ENCODE data around the gene MEGF8. TPM values are rescaled to one million over a fixed set of nuclear protein-coding genes. Genes with fewer than 3 reads are reported as not detected.

The MEGF8 gene
- total RNA-seq, 1 experiment from 2014 or later: 8.8 TPM

GRCh38 chr19:42361545-42361910 is 36.1 kb downstream of the MEGF8 start:
- in situ Hi-C loops (cut with HindIII; ENCODE audit: low pct_unique_long_range_greater_than_20kb, low sequenced_read_pairs): no loop called here

GRCh38 chr19:42362342-42362741 is 36.9 kb downstream of the MEGF8 start:
- no peak for DNase-seq (ENCODE audit: low read depth, low spot score)
- in situ Hi-C loops (cut with HindIII; ENCODE audit: low pct_unique_long_range_greater_than_20kb, low sequenced_read_pairs): no loop called here

More at GRCh38 chr19:42361545-42361910, 36.1 kb downstream of the MEGF8 start:
- DNase-seq (ENCODE audit: low read depth, low spot score): no peak

- in situ Hi-C loops (cut with HindIII; ENCODE audit: low pct_unique_long_range_greater_than_20kb, low sequenced_read_pairs): no loop called here
- no peak for DNase-seq (ENCODE audit: low read depth, low spot score)
These were observed 37.5 kb downstream of the MEGF8 start for GRCh38 chr19:42362891-42363440.

GRCh38 chr19:42363614-42364346 is 38.3 kb downstream of the MEGF8 start:
- DNase-seq (ENCODE audit: low read depth, low spot score): no peak

GRCh38 chr19:42366673-42367072 is 41.2 kb downstream of the MEGF8 start:
- DNase-seq (ENCODE audit: low read depth, low spot score): no peak
- in situ Hi-C loops (cut with HindIII; ENCODE audit: low pct_unique_long_range_greater_than_20kb, low sequenced_read_pairs): no loop called here

More at GRCh38 chr19:42363614-42364346, 38.3 kb downstream of the MEGF8 start:
- in situ Hi-C loops (cut with HindIII; ENCODE audit: low pct_unique_long_range_greater_than_20kb, low sequenced_read_pairs): no loop called here

GRCh38 chr19:42367929-42368328 is 42.5 kb downstream of the MEGF8 start:
- no peak for DNase-seq (ENCODE audit: low read depth, low spot score)
- in situ Hi-C loops (cut with HindIII; ENCODE audit: low pct_unique_long_range_greater_than_20kb, low sequenced_read_pairs): no loop called here

- in situ Hi-C loops (cut with HindIII; ENCODE audit: low pct_unique_long_range_greater_than_20kb, low sequenced_read_pairs): no loop called here
- no peak for DNase-seq (ENCODE audit: low read depth, low spot score)
These were observed 42.9 kb downstream of the MEGF8 start for GRCh38 chr19:42368360-42368759.

GRCh38 chr19:42368765-42369164 is 43.3 kb downstream of the MEGF8 start:
- DNase-seq (ENCODE audit: low read depth, low spot score): no peak
- in situ Hi-C loops (cut with HindIII; ENCODE audit: low pct_unique_long_range_greater_than_20kb, low sequenced_read_pairs): no loop called here

- in situ Hi-C loops (cut with HindIII; ENCODE audit: low pct_unique_long_range_greater_than_20kb, low sequenced_read_pairs): no loop called here
- DNase-seq (ENCODE audit: low read depth, low spot score): no peak
These were observed 44.1 kb downstream of the MEGF8 start for GRCh38 chr19:42369433-42370067.

- in situ Hi-C loops (cut with HindIII; ENCODE audit: low pct_unique_long_range_greater_than_20kb, low sequenced_read_pairs): no loop called here
- no peak for DNase-seq (ENCODE audit: low read depth, low spot score)
These were observed 44.7 kb downstream of the MEGF8 start for GRCh38 chr19:42370068-42370520.

- in situ Hi-C loops (cut with HindIII; ENCODE audit: low pct_unique_long_range_greater_than_20kb, low sequenced_read_pairs): no loop called here
- no peak for DNase-seq (ENCODE audit: low read depth, low spot score)
These were observed 45.3 kb downstream of the MEGF8 start for GRCh38 chr19:42370626-42371175.

GRCh38 chr19:42374826-42375376 is 49.5 kb downstream of the MEGF8 start:
- in situ Hi-C loops (cut with HindIII; ENCODE audit: low pct_unique_long_range_greater_than_20kb, low sequenced_read_pairs): no loop called here
- no peak for DNase-seq (ENCODE audit: low read depth, low spot score)

GRCh38 chr19:42375415-42376176 is 50.2 kb downstream of the MEGF8 start:
- no peak for DNase-seq (ENCODE audit: low read depth, low spot score)

GRCh38 chr19:42376177-42376555 is 50.7 kb downstream of the MEGF8 start:
- no peak for DNase-seq (ENCODE audit: low read depth, low spot score)
- in situ Hi-C loops (cut with HindIII; ENCODE audit: low pct_unique_long_range_greater_than_20kb, low sequenced_read_pairs): no loop called here

More at GRCh38 chr19:42375415-42376176, 50.2 kb downstream of the MEGF8 start:
- in situ Hi-C loops (cut with HindIII; ENCODE audit: low pct_unique_long_range_greater_than_20kb, low sequenced_read_pairs): no loop called here

- DNase-seq (ENCODE audit: low read depth, low spot score): no peak
- in situ Hi-C loops (cut with HindIII; ENCODE audit: low pct_unique_long_range_greater_than_20kb, low sequenced_read_pairs): no loop called here
These were observed 53.1 kb downstream of the MEGF8 start for GRCh38 chr19:42378225-42379215.

- in situ Hi-C loops (cut with HindIII; ENCODE audit: low pct_unique_long_range_greater_than_20kb, low sequenced_read_pairs): no loop called here
- DNase-seq (ENCODE audit: low read depth, low spot score): no peak
These were observed 54.7 kb downstream of the MEGF8 start for GRCh38 chr19:42380155-42380554.

Data from SK-MEL-5 (cell line).